ENCODE results near the gene RBM20.

DNA sequence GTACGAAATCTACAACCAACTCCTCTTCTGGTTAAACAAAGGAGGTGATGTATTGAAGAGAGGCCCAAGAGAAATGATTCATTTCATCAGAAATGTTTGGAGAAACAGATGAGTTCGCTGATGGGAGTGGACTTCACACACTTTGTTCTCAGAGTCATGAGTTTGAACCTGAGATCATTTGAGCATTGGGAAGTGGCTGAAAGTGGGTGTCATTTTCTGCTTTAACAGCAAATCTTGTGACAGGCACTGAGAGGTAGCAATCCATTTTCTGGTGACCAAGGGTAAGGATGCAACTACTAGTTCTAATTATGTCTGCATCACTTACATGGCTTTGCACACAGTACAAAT lies 51.4 kb downstream of the RBM20 start:
- TF ChIP-seq POLR2A (IDR thresholded peaks at IDR 0.05) (no peak), CTCF (IDR thresholded peaks at IDR 0.05) (no peak)

All from thyroid gland (tissue), 4 donors.